ENCODE data around the gene ZNF682.

- no peak for TF ChIP-seq CTCF (conservative IDR thresholded peaks at IDR 0.05; ENCODE audit: low read depth, low read length)
- TF ChIP-seq EZH2 (IDR thresholded peaks at IDR 0.05; ENCODE audit: borderline replicate concordance, low read depth, low read length, poor library complexity, severe bottlenecking) = no peak
Measured at GRCh38 chr19:20028611-20029010, 10.7 kb downstream of the ZNF682 start.

Measured in A673 (cell line).